ENCODE results near the gene YIPF1. TPM values are rescaled to one million over a fixed set of nuclear protein-coding genes. Genes with fewer than 3 reads are reported as not detected.

YIPF1 gene
- polyA plus RNA-seq, 1 of the 3 experiments (the other 2 are of a cell fraction), result 23.1 TPM

DNA sequence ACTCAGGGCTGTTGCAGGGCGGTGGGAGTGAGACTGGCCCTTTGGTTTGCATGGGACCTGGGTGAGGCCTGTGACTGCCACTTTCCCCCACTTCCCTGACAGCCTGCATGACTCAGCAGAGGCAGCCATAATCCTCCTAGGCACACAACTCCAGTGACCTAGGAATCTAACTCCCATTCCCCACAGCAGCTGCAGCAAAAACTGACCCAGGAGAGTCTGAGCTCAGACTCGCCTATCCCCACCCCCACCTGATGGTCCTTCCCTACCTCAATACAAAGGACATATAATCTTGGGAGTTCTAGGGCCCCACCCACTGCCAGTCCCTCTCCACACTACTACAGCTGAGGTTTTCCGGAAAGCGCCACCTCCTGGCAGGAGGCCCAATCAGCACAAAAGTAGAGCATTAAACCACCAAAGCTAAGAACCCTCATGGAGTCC, 78.2 kb downstream of the YIPF1 start:
- Histone ChIP-seq H3K9me2 (no peaks in the 10 kb centered on the region), H3K4me2 (no peak overlapping the region), H3K4me1 (ENCODE audit: control insufficient read depth in 1 of 2, insufficient read depth in 2 of 2, low read depth in 1 of 2, low read length in 1 of 2) (no peaks in the 10 kb centered on the region), H3K4me3 (ENCODE audit: low read depth in 2 of 2, low read length in 1 of 2) (no peak overlapping the region), H4K20me1 (ENCODE audit: insufficient read depth) (no peaks in the 10 kb centered on the region), H3K36me3 (replicated peaks in 1 of 2; ENCODE audit: control insufficient read depth in 1 of 2, insufficient read depth in 2 of 2, low read length in 1 of 2) (peaks cover 14 to 44% of the 10 kb centered on the region in 2 experiments), H3K27me3 (ENCODE audit: insufficient read depth) (no peaks in the 10 kb centered on the region), H3F3A (replicated peaks; ENCODE audit: insufficient read depth) (no peaks in the 10 kb centered on the region), H3K9ac (no peak overlapping the region), H3K27ac (ENCODE audit: low read depth in 2 of 2, low read length in 1 of 2) (no peak overlapping the region), H3K9me3 (no peaks in the 10 kb centered on the region), H2AFZ (ENCODE audit: low read depth) (no peak overlapping the region), H3K79me2 (ENCODE audit: insufficient read depth) (peaks cover 20% of the 10 kb centered on the region; the same call in 1 of the 2 replicates)
- ChIA-PET POLR2A (no interaction called here), CTCF (interaction anchor here (0.8 to 1.4 kb wide), 4 partner anchors 9 to 15 kb away, joined by 3 to 5 read pairs (median 4); no protein-coding TSS in a partner anchor)
- DNase-seq, result no peak
- TF ChIP-seq, protein P1, sequence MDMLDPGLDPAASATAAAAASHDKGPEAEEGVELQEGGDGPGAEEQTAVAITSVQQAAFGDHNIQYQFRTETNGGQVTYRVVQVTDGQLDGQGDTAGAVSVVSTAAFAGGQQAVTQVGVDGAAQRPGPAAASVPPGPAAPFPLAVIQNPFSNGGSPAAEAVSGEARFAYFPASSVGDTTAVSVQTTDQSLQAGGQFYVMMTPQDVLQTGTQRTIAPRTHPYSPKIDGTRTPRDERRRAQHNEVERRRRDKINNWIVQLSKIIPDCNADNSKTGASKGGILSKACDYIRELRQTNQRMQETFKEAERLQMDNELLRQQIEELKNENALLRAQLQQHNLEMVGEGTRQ (IDR thresholded peaks at IDR 0.05; ENCODE audit: borderline replicate concordance, low read depth, low read length), result no peak
- TF ChIP-seq EZH2phosphoT487 (IDR thresholded peaks at IDR 0.05; ENCODE audit: borderline replicate concordance, low read depth), result no peak
- no peak for TF ChIP-seq GATA2 (CRISPR knock-in tag; IDR thresholded peaks at IDR 0.05)
- TF ChIP-seq CTCF (IDR thresholded peaks at IDR 0.05), result peak; percentile 39
- TF ChIP-seq EP300 (IDR thresholded peaks at IDR 0.05; ENCODE audit: borderline replicate concordance in 1 of 2, low read depth in 1 of 2, low read length in 1 of 2), result no peak
- no peak for TF ChIP-seq JUND (IDR thresholded peaks at IDR 0.05)
- no peak for TF ChIP-seq MXI1 (IDR thresholded peaks at IDR 0.05; ENCODE audit: low read depth, low read length)
- WGBS (ENCODE audit: low lambda C conversion rate), result 97% methylated on average over 3 of the region's 4 CpGs

DNA sequence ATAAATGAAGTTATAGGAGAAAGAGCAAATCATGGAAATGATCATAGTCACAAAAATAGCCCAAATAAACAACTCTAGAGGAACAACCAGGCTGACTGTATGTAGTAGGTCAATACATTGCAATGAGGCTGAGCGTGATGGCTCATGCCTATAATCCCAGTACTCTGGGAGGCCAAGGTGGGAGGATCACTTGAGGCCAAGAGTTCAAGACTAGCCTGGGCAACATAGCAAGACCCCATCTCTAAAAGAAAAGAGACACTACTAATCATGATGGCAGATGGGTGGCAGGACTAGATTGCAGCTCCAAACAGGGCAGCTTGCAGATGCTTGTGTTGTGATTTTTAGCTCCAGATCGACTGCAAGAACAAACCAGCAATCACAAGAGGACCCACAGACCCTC, 79.1 kb downstream of the YIPF1 start:
- POLR2A ChIA-PET, result no interaction called here
- no peak overlapping the region for H2AFZ ChIP-seq (ENCODE audit: low read depth)
- H3K4me1 ChIP-seq (ENCODE audit: control insufficient read depth in 1 of 2, insufficient read depth in 2 of 2, low read depth in 1 of 2, low read length in 1 of 2), result no peaks in the 10 kb centered on the region
- no peaks in the 10 kb centered on the region for H3K27me3 ChIP-seq (ENCODE audit: insufficient read depth)
- no peak overlapping the region for H3K4me3 ChIP-seq (ENCODE audit: low read depth in 2 of 2, low read length in 1 of 2)
- H3K9me2 ChIP-seq, result no peaks in the 10 kb centered on the region
- H3K9me3 ChIP-seq, result no peaks in the 10 kb centered on the region
- H3K27ac ChIP-seq (ENCODE audit: low read depth in 2 of 2, low read length in 1 of 2), result no peak overlapping the region
- no peak overlapping the region for H3K9ac ChIP-seq
- peaks cover 18 to 39% of the 10 kb centered on the region in 2 experiments for H3K36me3 ChIP-seq (replicated peaks in 1 of 2; ENCODE audit: control insufficient read depth in 1 of 2, insufficient read depth in 2 of 2, low read length in 1 of 2)
- no peaks in the 10 kb centered on the region for H4K20me1 ChIP-seq (ENCODE audit: insufficient read depth)
- H3K79me2 ChIP-seq (ENCODE audit: insufficient read depth), result peaks cover 20% of the 10 kb centered on the region; the same call in 1 of the 2 replicates
- no peak overlapping the region for H3K4me2 ChIP-seq
- 100% methylated on average over 2 of the region's 2 CpGs for WGBS (ENCODE audit: low lambda C conversion rate)
- H3F3A ChIP-seq (replicated peaks; ENCODE audit: insufficient read depth), result no peaks in the 10 kb centered on the region
- CTCF ChIA-PET, result interaction anchor here (1.0 kb wide), 1 partner anchor 9 kb away, joined by 5 read pairs; no protein-coding TSS in a partner anchor
- no peak for DNase-seq
- TF ChIP-seq CTCF (IDR thresholded peaks at IDR 0.05), result no peak
- TF ChIP-seq TCF12 (IDR thresholded peaks at IDR 0.05), result no peak
- no peak for TF ChIP-seq FOXM1 (IDR thresholded peaks at IDR 0.05; ENCODE audit: low read depth)
- no peak for TF ChIP-seq JUND (IDR thresholded peaks at IDR 0.05)
- TF ChIP-seq GATA2 (CRISPR knock-in tag; IDR thresholded peaks at IDR 0.05), result no peak
- TF ChIP-seq MXI1 (IDR thresholded peaks at IDR 0.05; ENCODE audit: low read depth, low read length), result no peak
- no peak for TF ChIP-seq TEAD4 (IDR thresholded peaks at IDR 0.05; ENCODE audit: borderline replicate concordance, insufficient read depth)
- TF ChIP-seq FOSL2 (IDR thresholded peaks at IDR 0.05; ENCODE audit: borderline replicate concordance, low read depth), result no peak
- TF ChIP-seq RXRA (IDR thresholded peaks at IDR 0.05; ENCODE audit: borderline replicate concordance, low read depth), result no peak
- TF ChIP-seq, protein P2, sequence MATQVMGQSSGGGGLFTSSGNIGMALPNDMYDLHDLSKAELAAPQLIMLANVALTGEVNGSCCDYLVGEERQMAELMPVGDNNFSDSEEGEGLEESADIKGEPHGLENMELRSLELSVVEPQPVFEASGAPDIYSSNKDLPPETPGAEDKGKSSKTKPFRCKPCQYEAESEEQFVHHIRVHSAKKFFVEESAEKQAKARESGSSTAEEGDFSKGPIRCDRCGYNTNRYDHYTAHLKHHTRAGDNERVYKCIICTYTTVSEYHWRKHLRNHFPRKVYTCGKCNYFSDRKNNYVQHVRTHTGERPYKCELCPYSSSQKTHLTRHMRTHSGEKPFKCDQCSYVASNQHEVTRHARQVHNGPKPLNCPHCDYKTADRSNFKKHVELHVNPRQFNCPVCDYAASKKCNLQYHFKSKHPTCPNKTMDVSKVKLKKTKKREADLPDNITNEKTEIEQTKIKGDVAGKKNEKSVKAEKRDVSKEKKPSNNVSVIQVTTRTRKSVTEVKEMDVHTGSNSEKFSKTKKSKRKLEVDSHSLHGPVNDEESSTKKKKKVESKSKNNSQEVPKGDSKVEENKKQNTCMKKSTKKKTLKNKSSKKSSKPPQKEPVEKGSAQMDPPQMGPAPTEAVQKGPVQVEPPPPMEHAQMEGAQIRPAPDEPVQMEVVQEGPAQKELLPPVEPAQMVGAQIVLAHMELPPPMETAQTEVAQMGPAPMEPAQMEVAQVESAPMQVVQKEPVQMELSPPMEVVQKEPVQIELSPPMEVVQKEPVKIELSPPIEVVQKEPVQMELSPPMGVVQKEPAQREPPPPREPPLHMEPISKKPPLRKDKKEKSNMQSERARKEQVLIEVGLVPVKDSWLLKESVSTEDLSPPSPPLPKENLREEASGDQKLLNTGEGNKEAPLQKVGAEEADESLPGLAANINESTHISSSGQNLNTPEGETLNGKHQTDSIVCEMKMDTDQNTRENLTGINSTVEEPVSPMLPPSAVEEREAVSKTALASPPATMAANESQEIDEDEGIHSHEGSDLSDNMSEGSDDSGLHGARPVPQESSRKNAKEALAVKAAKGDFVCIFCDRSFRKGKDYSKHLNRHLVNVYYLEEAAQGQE (IDR thresholded peaks at IDR 0.05; ENCODE audit: low read depth, low read length), result no peak
- no peak for TF ChIP-seq RFX5 (IDR thresholded peaks at IDR 0.05; ENCODE audit: low read length)
- TF ChIP-seq FOXJ3 (CRISPR knock-in tag; IDR thresholded peaks at IDR 0.05), result no peak
- TF ChIP-seq GABPA (IDR thresholded peaks at IDR 0.05; ENCODE audit: low read depth), result no peak
